Measurements from ENCODE around the gene OSBPL3.

DNA sequence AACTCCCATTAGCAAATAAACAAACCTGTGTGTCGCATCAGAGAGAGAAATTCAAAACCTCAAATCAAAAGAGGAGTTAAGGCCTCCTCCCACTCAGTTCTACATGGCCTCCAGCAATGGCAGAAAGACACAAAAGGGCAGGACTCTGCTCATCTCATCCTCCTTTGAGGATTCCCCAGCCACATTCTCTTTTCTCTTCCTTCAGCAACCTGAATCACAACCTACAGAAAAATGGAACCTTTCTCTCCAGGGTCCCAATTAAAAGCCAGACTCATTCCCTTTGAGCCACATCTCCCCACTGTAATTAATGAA, 7.9 kb downstream of the OSBPL3 start:
- TF ChIP-seq CTCF (IDR thresholded peaks at IDR 0.05 in 4 of 5, conservative IDR thresholded peaks at IDR 0.05 in 1 of 5) = no peak
- no peak for TF ChIP-seq POLR2A (IDR thresholded peaks at IDR 0.05)

All from gastrocnemius medialis (tissue), 4 donors.